ENCODE data around the gene CREB3L2. TPM values are rescaled to one million over a fixed set of nuclear protein-coding genes. Genes with fewer than 3 reads are reported as not detected.

CREB3L2 gene
- total and polyA plus RNA-seq, 10 of the 15 experiments (the other 5 are each of a cell fraction or from before 2014, with no cell fraction given), result 6.4 to 67.1 (median 26.2) TPM

DNA sequence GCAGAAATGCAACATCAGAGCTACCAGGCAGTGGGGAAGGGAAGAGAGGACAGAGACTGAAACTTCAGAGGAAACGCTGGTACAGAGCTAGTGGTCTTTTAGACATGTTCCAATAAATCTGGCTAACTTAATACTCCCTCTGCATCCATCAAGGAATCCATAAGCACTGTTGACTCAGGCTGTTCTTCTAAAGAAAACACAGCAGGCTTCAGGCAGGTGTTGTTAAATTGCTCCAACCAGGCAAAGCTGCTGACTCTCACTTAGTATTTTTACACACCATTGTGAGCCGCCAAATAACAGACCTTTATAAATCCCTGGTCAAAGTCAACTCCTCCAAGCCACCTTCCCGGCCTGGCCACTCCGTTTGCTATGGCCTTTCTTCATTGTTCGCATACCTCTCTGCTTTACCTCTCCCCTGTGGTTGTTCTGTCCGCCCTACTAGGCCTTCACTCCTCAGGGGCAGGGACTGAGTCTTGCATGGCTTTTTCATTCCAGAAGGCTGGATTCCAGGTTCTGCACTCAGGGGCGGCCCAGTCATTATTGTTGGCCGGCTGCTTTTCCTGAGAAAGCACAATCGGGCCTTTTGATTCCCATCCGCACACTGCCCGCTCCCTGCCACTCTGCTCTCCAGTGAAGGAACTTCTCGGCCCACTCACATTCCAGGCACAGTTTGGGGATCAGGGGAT is 18.4 kb downstream of the CREB3L2 start:
- Histone ChIP-seq H3K27me3 (replicated peaks in 1 of 2; ENCODE audit: control insufficient read depth in 2 of 2, insufficient read depth in 2 of 2, low read length in 1 of 2) (no peaks in the 10 kb centered on the region), H3K4me1 (ENCODE audit: control insufficient read depth, insufficient read depth, low read length) (peaks cover 91% of the 10 kb centered on the region), H3K36me3 (ENCODE audit: control insufficient read depth in 2 of 2, insufficient read depth in 2 of 2, low read length in 1 of 2) (peaks cover 18 to 27% of the 10 kb centered on the region in 2 experiments), H3K79me2 (ENCODE audit: control insufficient read depth, insufficient read depth, low read length) (peaks cover 96% of the 10 kb centered on the region), H3K4me3 (peak overlapping the region; percentile 10; the same call in 1 of the 2 replicates), H3K9me3 (replicated peaks; ENCODE audit: control insufficient read depth, insufficient read depth, low read length) (peaks cover 33% of the 10 kb centered on the region), H3K4me2 (ENCODE audit: control insufficient read depth, insufficient read depth) (no peak overlapping the region; the same call in 1 of the 2 replicates), H3K9ac (ENCODE audit: control insufficient read depth, insufficient read depth, low read length) (no peak overlapping the region), H2AFZ (ENCODE audit: control insufficient read depth, low read depth, low read length) (no peak overlapping the region), H4K20me1 (ENCODE audit: control insufficient read depth, insufficient read depth) (no peaks in the 10 kb centered on the region), H3K27ac (ENCODE audit: control insufficient read depth, insufficient read depth) (peak overlapping the region; percentile 95)
- RAD21 ChIA-PET (ENCODE audit: unreplicated experiment), result interaction anchor here (1.2 to 7.8 kb wide), 3 partner anchors 13 to 40 kb away, joined by 3 to 148 read pairs (median 7); partner anchors contain the start of gene CREB3L2
- CTCF ChIA-PET, result interaction anchor here (1.6 to 16.2 kb wide), 4 partner anchors 8 to 68 kb away, joined by 5 to 271 read pairs (median 9); partner anchors contain the start of gene CREB3L2
- FAIRE-seq, result no peak
- BruUV-seq (replicated peaks), result no TSS peak
- intact Hi-C loops (cut with micrococcal nuclease; ENCODE audit: unreplicated experiment), result no loop called here
- POLR2A ChIA-PET, result interaction anchor here (1.2 to 8.0 kb wide), 3 partner anchors 11 to 48 kb away, joined by 4 to 127 read pairs (median 9); partner anchors contain the start of gene CREB3L2
- SMC1A ChIA-PET (ENCODE audit: uncharacterized antibody, unreplicated experiment), result interaction anchor here (1.9 to 23.6 kb wide), 4 partner anchors 17 to 49 kb away, joined by 5 to 516 read pairs (median 10); partner anchors contain the start of gene CREB3L2
- in situ Hi-C loops (cut with MboI), result no loop called here
- DNase-seq (ENCODE audit: low read depth, low spot score), result no peak
- no peak for ATAC-seq
- 87% methylated on average over 12 of the region's 12 CpGs for WGBS (ENCODE audit: insufficient coverage, insufficient replicate concordance, low lambda C conversion rate, missing lambda C conversion rate)
- TF ChIP-seq, protein P1, sequence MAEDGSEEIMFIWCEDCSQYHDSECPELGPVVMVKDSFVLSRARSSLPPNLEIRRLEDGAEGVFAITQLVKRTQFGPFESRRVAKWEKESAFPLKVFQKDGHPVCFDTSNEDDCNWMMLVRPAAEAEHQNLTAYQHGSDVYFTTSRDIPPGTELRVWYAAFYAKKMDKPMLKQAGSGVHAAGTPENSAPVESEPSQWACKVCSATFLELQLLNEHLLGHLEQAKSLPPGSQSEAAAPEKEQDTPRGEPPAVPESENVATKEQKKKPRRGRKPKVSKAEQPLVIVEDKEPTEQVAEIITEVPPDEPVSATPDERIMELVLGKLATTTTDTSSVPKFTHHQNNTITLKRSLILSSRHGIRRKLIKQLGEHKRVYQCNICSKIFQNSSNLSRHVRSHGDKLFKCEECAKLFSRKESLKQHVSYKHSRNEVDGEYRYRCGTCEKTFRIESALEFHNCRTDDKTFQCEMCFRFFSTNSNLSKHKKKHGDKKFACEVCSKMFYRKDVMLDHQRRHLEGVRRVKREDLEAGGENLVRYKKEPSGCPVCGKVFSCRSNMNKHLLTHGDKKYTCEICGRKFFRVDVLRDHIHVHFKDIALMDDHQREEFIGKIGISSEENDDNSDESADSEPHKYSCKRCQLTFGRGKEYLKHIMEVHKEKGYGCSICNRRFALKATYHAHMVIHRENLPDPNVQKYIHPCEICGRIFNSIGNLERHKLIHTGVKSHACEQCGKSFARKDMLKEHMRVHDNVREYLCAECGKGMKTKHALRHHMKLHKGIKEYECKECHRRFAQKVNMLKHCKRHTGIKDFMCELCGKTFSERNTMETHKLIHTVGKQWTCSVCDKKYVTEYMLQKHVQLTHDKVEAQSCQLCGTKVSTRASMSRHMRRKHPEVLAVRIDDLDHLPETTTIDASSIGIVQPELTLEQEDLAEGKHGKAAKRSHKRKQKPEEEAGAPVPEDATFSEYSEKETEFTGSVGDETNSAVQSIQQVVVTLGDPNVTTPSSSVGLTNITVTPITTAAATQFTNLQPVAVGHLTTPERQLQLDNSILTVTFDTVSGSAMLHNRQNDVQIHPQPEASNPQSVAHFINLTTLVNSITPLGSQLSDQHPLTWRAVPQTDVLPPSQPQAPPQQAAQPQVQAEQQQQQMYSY (CRISPR knock-in tag; IDR thresholded peaks at IDR 0.05), result no peak
- TF ChIP-seq IRF5 (IDR thresholded peaks at IDR 0.05; ENCODE audit: borderline replicate concordance) (no peak), ZSCAN29 (IDR thresholded peaks at IDR 0.05) (no peak), ZNF217 (IDR thresholded peaks at IDR 0.05) (no peak)
- TF ChIP-seq, protein P2, sequence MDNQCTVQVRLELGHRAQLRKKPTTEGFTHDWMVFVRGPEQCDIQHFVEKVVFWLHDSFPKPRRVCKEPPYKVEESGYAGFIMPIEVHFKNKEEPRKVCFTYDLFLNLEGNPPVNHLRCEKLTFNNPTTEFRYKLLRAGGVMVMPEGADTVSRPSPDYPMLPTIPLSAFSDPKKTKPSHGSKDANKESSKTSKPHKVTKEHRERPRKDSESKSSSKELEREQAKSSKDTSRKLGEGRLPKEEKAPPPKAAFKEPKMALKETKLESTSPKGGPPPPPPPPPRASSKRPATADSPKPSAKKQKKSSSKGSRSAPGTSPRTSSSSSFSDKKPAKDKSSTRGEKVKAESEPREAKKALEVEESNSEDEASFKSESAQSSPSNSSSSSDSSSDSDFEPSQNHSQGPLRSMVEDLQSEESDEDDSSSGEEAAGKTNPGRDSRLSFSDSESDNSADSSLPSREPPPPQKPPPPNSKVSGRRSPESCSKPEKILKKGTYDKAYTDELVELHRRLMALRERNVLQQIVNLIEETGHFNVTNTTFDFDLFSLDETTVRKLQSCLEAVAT (IDR thresholded peaks at IDR 0.05), result no peak
- TF ChIP-seq, protein P3, sequence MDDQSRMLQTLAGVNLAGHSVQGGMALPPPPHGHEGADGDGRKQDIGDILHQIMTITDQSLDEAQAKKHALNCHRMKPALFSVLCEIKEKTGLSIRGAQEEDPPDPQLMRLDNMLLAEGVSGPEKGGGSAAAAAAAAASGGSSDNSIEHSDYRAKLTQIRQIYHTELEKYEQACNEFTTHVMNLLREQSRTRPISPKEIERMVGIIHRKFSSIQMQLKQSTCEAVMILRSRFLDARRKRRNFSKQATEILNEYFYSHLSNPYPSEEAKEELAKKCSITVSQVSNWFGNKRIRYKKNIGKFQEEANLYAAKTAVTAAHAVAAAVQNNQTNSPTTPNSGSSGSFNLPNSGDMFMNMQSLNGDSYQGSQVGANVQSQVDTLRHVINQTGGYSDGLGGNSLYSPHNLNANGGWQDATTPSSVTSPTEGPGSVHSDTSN (IDR thresholded peaks at IDR 0.05; ENCODE audit: insufficient replicate concordance, low read depth, low read length), result no peak

Data from GM12878 (cell line).